ENCODE results near the gene ZNF76.

ZNF76 gene

DNA sequence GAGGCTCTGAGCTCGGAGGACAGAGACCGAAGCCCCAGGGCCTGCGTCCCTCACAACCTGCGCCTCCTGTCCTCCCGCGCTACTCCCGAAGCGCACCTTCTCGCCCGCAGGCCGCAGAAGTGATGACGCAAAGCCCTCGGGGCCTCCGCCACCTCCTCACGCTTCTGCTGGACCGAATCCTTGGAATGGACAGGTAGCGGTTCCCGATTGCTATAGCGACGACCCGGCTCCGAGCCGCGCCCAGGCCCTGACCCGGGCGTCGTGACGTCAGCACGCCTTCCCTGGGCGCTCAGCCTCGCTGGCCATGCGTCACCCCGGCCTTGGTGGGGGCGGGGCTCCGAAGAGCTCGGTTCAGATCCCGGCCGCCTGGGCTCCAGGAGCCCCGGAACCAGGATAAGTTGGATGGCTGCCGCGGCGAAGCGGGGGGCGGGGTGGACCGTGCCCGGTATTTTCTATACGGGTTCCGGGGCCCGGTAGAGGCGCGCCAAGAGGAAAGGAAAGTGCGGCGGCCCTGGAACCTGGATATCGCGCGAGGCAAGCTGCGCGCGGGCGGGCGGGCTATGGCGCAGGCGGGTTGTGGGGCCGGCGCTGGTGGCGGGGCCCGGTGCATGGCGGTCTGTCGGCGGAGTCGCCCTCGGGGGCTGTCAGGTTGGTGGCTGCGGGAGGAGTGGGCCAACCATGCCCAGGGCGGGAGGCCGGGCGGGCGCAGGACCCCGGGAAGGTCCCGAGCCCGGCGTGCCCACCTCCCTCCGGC is at the start of gene ZNF76:
Gene ZNF76, plus strand, starts transcription at position 542 of the 754 bp plus-strand sequence. CDS start 21,417 bp downstream, outside the sequence.
- DNase-seq (ENCODE audit: low read depth), result peak; percentile 97
- no peak for TF ChIP-seq CTCF (IDR thresholded peaks at IDR 0.05; ENCODE audit: insufficient read depth, low read depth, low read length, missing control alignments)
- peak within 1 kb of the TSS; percentile 67 for H3K4me3 ChIP-seq (ENCODE audit: low read length)

- TF ChIP-seq CTCF (IDR thresholded peaks at IDR 0.05; ENCODE audit: insufficient read depth, low read depth, low read length, missing control alignments), result no peak
- H3K4me3 ChIP-seq (ENCODE audit: low read length), result peak overlapping the region; percentile 37
- DNase-seq (ENCODE audit: low read depth), result no peak
Measured at GRCh38 chr6:35213298-35213791, 46.2 kb upstream of the ZNF76 start.

GRCh38 chr6:35213824-35214756 is 45.4 kb upstream of the ZNF76 start, which contains the start of gene SCUBE3:
TSS of gene SCUBE3 (plus strand) at chr6:35213956. CDS start at chr6:35214419, 463 bp downstream.
- DNase-seq (ENCODE audit: low read depth), result peak; percentile 50
- no peak for TF ChIP-seq CTCF (IDR thresholded peaks at IDR 0.05; ENCODE audit: insufficient read depth, low read depth, low read length, missing control alignments)
- H3K4me3 ChIP-seq (ENCODE audit: low read length), result peak within 1 kb of the TSS; percentile 37

DNA sequence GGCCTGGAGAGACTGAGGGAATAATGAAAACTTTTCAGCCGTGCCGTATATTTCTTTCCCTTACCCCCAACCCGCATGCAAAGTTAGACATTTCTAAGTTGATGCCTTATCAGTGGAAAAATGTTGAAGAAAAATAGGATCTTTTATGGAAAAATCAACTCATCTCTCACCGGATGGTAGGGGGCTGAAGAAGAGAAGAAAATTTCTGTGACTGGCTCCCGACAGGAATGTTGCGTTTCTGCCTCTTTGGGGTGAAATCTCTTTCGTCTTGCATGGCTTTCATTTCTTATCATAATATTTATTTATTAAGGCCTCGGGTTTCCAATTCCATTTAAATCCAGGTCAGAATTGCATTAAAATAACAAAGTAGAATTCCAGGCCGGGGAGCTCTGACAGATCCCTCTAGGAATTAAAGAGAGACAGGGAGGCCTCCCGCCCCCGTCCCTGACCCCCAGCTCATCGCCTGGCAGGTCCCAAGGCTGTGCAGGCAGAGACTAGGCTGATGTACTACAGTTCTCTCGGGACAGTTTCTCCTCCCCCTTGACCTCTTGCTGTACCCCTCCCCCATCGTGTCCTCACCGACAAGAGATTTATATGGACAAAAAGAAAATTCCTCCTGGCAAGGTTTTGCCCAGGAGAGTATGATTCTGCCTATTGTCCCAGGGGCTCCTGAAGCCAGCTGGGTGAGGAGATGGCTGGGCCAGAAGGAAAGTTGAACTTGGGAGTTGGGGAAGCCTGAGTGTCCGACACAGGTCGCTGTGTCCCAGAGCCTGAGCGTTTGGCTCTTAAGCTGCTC is 44.5 kb upstream of the ZNF76 start:
- TF ChIP-seq CTCF (IDR thresholded peaks at IDR 0.05; ENCODE audit: insufficient read depth, low read depth, low read length, missing control alignments), result no peak
- H3K4me3 ChIP-seq (ENCODE audit: low read length), result no peak overlapping the region
- DNase-seq (ENCODE audit: low read depth), result no peak

GRCh38 chr6:35215665-35216411 is 43.7 kb upstream of the ZNF76 start:
- no peak for DNase-seq (ENCODE audit: low read depth)
- TF ChIP-seq CTCF (IDR thresholded peaks at IDR 0.05; ENCODE audit: insufficient read depth, low read depth, low read length, missing control alignments), result no peak
- H3K4me3 ChIP-seq (ENCODE audit: low read length), result no peak overlapping the region

- no peak for TF ChIP-seq CTCF (IDR thresholded peaks at IDR 0.05; ENCODE audit: insufficient read depth, low read depth, low read length, missing control alignments)
- no peak overlapping the region for H3K4me3 ChIP-seq (ENCODE audit: low read length)
- no peak for DNase-seq (ENCODE audit: low read depth)
Measured at GRCh38 chr6:35216412-35216732, 43.2 kb upstream of the ZNF76 start.
